Stimulated activated CD4-positive, alpha-beta T cell treated with anti-CD3 and anti-CD28 coated beads, TNF-alpha, amount 100 ng/mL, for 48 hours (primary cell): ENCODE measurements around the gene SH3RF3.

Experiments
- DNase-seq, 3 donors: peaks; one replicate each; pipeline ENCODE4 v3.0.0-alpha.2; 2020; ENCODE audit warnings: low read depth in 3 of 3

SH3RF3 gene

GRCh38 chr2:109239720-109240119, 110.7 kb downstream of the SH3RF3 start:
- DNase-seq: no peak

- no peak for DNase-seq
Observed at GRCh38 chr2:109242210-109242653, 113.2 kb downstream of the SH3RF3 start.

GRCh38 chr2:109242654-109243331, 113.8 kb downstream of the SH3RF3 start:
- no peak for DNase-seq

GRCh38 chr2:109243526-109244303, 114.7 kb downstream of the SH3RF3 start:
- no peak for DNase-seq

GRCh38 chr2:109244304-109244582, 115.2 kb downstream of the SH3RF3 start:
- DNase-seq: no peak

- DNase-seq: no peak
Observed at GRCh38 chr2:109244750-109245382, 115.9 kb downstream of the SH3RF3 start.

- no peak for DNase-seq
Observed at GRCh38 chr2:109246176-109246575, 117.2 kb downstream of the SH3RF3 start.

GRCh38 chr2:109246616-109247015, 117.6 kb downstream of the SH3RF3 start:
- DNase-seq: no peak

GRCh38 chr2:109247340-109247739, 118.3 kb downstream of the SH3RF3 start:
- DNase-seq: no peak

GRCh38 chr2:109247812-109248211, 118.8 kb downstream of the SH3RF3 start:
- no peak for DNase-seq

- DNase-seq: no peak
Observed at GRCh38 chr2:109248590-109248989, 119.6 kb downstream of the SH3RF3 start.

- DNase-seq: no peak
Observed at GRCh38 chr2:109253217-109253616, 124.2 kb downstream of the SH3RF3 start.

- no peak for DNase-seq
Observed at GRCh38 chr2:109254174-109254904, 125.3 kb downstream of the SH3RF3 start.

GRCh38 chr2:109255654-109256053, 126.6 kb downstream of the SH3RF3 start:
- DNase-seq: no peak

GRCh38 chr2:109256111-109256510, 127.1 kb downstream of the SH3RF3 start:
- no peak for DNase-seq

- DNase-seq: no peak
Observed at GRCh38 chr2:109256921-109257320, 127.9 kb downstream of the SH3RF3 start.

GRCh38 chr2:109257653-109258052, 128.6 kb downstream of the SH3RF3 start:
- no peak for DNase-seq

GRCh38 chr2:109258376-109258775, 129.4 kb downstream of the SH3RF3 start:
- DNase-seq: no peak

- DNase-seq: no peak
Observed at GRCh38 chr2:109258905-109259540, 130.0 kb downstream of the SH3RF3 start.

- DNase-seq: no peak
Observed at GRCh38 chr2:109259671-109260070, 130.7 kb downstream of the SH3RF3 start.

- no peak for DNase-seq
Observed at GRCh38 chr2:109260116-109260855, 131.3 kb downstream of the SH3RF3 start.
